H1 (cell line): ENCODE data around the gene TMEM243. TPM values are rescaled to one million over a fixed set of nuclear protein-coding genes. Genes with fewer than 3 reads are reported as not detected.

ENCODE experiments used
- ATF3 ChIP-seq: IDR thresholded peaks from 2 replicates; pipeline ENCODE4 v1.6.1; 2011; ENCODE audit warnings: low read depth, mild to moderate bottlenecking, low read length; ENCODE audit not compliant: insufficient read depth
- BRCA1 ChIP-seq: IDR thresholded peaks from 2 replicates; pipeline ENCODE4 v1.6.1; 2012; ENCODE audit warnings: low read depth, low read length, improper control_type of control experiment
- CHD1 ChIP-seq: IDR thresholded peaks from 2 replicates; pipeline ENCODE4 v1.6.1; 2012; ENCODE audit warnings: low read depth, low read length, improper control_type of control experiment
- CHD7 ChIP-seq: fragments of 300-600 bp; sonication (generic); IDR thresholded peaks from 2 replicates; pipeline ENCODE4 v1.7.1; 2012; ENCODE audit warnings: low read length, moderate library complexity, mild to moderate bottlenecking, inconsistent platforms; ENCODE audit not compliant: insufficient replicate concordance
- HDAC6 ChIP-seq: IDR thresholded peaks from one replicate; pipeline ENCODE4 v1.7.1; 2012; ENCODE audit warnings: low read depth, mild to moderate bottlenecking, inconsistent platforms, low read length, moderate library complexity
- JUN ChIP-seq: IDR thresholded peaks from 2 replicates; pipeline ENCODE4 v1.6.1; 2011; ENCODE audit warnings: low read depth, mild to moderate bottlenecking, improper control_type of control experiment, low read length
- KDM1A ChIP-seq: fragments of 200-600, 300-600 bp; sonication (generic); IDR thresholded peaks from 2 replicates; pipeline ENCODE4 v1.7.1; 2016; ENCODE audit warnings: mild to moderate bottlenecking, low read length, borderline replicate concordance
- RFX5 ChIP-seq: IDR thresholded peaks from 2 replicates; pipeline ENCODE4 v1.6.1; 2011; ENCODE audit warnings: low read depth, low read length, improper control_type of control experiment, borderline replicate concordance
- SP4 ChIP-seq: IDR thresholded peaks from 2 replicates; pipeline ENCODE4 v1.6.1; 2012; ENCODE audit warnings: low read length, inconsistent platforms
- SUZ12 ChIP-seq: fragments of 200-600 bp; sonication (generic); IDR thresholded peaks from 2 replicates; pipeline ENCODE4 v1.6.1; 2012; ENCODE audit warnings: mild to moderate bottlenecking, inconsistent platforms, low read length, moderate library complexity, mixed read lengths
- polyA plus RNA-seq, 7 experiments: library from polyadenylated mRNA; depleted of rRNA in 3 of 7; stranded (reverse) in 5 of 7; unstranded in 2 of 7; fragments of >200 nt in 5 of 7; fragments of 200-250 nt in 2 of 7; gene quantifications; 1 replicate in 5 of 7; 2 replicates in 1 of 7; 4 replicates in 1 of 7; pipeline versions ENCODE4 v1.2.1 to v1.2.3, GENCODE V29; 2011 to 2013; ENCODE audit warnings: missing spikeins in 2 of 7, mixed read lengths in 2 of 7
- total RNA-seq: library from RNA; stranded (reverse); fragmentation: NEBNext Ultra II Directional; extraction: Animal tissue kit (Norgen Biotek cat#: 25700); gene quantifications from 2 replicates; pipeline ENCODE4 v1.2.1, GENCODE V29; 2021

The TMEM243 gene
- total and polyA plus RNA-seq, 2 of the 8 experiments (the other 6 are each of a cell fraction or from before 2014, with no cell fraction given) = 23.7 to 27.6 TPM

- TF ChIP-seq CHD7 = no peak
- TF ChIP-seq CHD1 = no peak
- no peak for TF ChIP-seq JUN
- no peak for TF ChIP-seq BRCA1
- no peak for TF ChIP-seq RFX5
- no peak for TF ChIP-seq HDAC6
- no peak for TF ChIP-seq SUZ12
- no peak; the same call in 1 of the 2 replicates for TF ChIP-seq SP4
- no peak for TF ChIP-seq ATF3
- no peak for TF ChIP-seq KDM1A
These were observed 67.2 kb downstream of the TMEM243 start, which contains the start of gene DMTF1 (continued) for GRCh38 chr7:87152112-87152896.
